Osteoblast (primary cell): ENCODE data around the gene MIA2. TPM values are rescaled to one million over a fixed set of nuclear protein-coding genes. Genes with fewer than 3 reads are reported as not detected.
"Not testable (repeated sequence)": the region's sequence is repeated elsewhere in the genome, so short reads cannot be mapped to it uniquely, and the experiment has no call there.

ENCODE experiments used
- DNase-seq: peaks from one replicate; pipeline ENCODE4 v3.0.0; 2011; ENCODE audit warnings: low spot score, mixed read lengths; ENCODE audit not compliant: insufficient read length; ENCODE audit errors: missing footprints
- H2AFZ ChIP-seq: 2 replicates; pipeline ENCODE4 v1.6.0; 2011; ENCODE audit warnings: mild to moderate bottlenecking, low read length
- H3K27ac ChIP-seq: 2 replicates; pipeline ENCODE4 v1.5.1; 2011; ENCODE audit warnings: mild to moderate bottlenecking, low read depth, low read length, moderate library complexity
- H3K27me3 ChIP-seq: 2 replicates; pipeline ENCODE4 v1.6.0; 2012; ENCODE audit warnings: mild to moderate bottlenecking, control low read depth, inconsistent platforms, low read length, moderate library complexity; ENCODE audit not compliant: insufficient read depth
- H3K36me3 ChIP-seq: 2 replicates; pipeline ENCODE4 v1.5.1; 2011; ENCODE audit warnings: mild to moderate bottlenecking, low read length, control low read depth, moderate library complexity; ENCODE audit not compliant: insufficient read depth
- H3K4me1 ChIP-seq: 2 replicates; pipeline ENCODE4 v1.5.1; 2011; ENCODE audit warnings: mild to moderate bottlenecking, low read length, control low read depth, moderate library complexity; ENCODE audit not compliant: insufficient read depth
- H3K4me2 ChIP-seq: 2 replicates; pipeline ENCODE4 v1.6.0; 2011; ENCODE audit warnings: mild to moderate bottlenecking, low read length; ENCODE audit not compliant: insufficient read depth
- H3K4me3 ChIP-seq: fragments of 200-600 bp; sonication (generic); 3 replicates; pipeline ENCODE4 v1.5.1; 2012; ENCODE audit warnings: mild to moderate bottlenecking, low read length, inconsistent platforms; ENCODE audit not compliant: insufficient read depth
- H3K79me2 ChIP-seq: 2 replicates; pipeline ENCODE4 v1.6.0; 2012; ENCODE audit warnings: mild to moderate bottlenecking, low read length, control low read depth, inconsistent platforms; ENCODE audit not compliant: insufficient read depth
- H3K9me3 ChIP-seq: 2 replicates; pipeline ENCODE4 v1.5.1; 2011; ENCODE audit warnings: low read depth, low read length, control low read depth
- H4K20me1 ChIP-seq: 2 replicates; pipeline ENCODE4 v1.6.0; 2012; ENCODE audit warnings: mild to moderate bottlenecking, low read length, control low read depth; ENCODE audit not compliant: insufficient read depth
- CTCF ChIP-seq: IDR thresholded peaks from 2 replicates; pipeline ENCODE4 v1.5.1; 2011; ENCODE audit warnings: mild to moderate bottlenecking, low read depth, low read length, moderate library complexity; ENCODE audit errors: extremely low read depth
- total RNA-seq: library from RNA; depleted of rRNA; stranded (reverse); fragments of >200 nt; gene quantifications from 2 replicates; pipeline ENCODE4 v1.2.3, GENCODE V29; 2012

The MIA2 gene
- total RNA-seq, 1 donor = 25.0 TPM

GRCh38 chr14:39360316-39360715, 126.6 kb downstream of the MIA2 start:
- H3K9me3 ChIP-seq = no peaks in the 10 kb centered on the region
- no peak for DNase-seq
- no peaks in the 10 kb centered on the region for H3K4me1 ChIP-seq
- TF ChIP-seq CTCF = no peak
- H3K27me3 ChIP-seq = no peaks in the 10 kb centered on the region
- no peak overlapping the region for H3K4me3 ChIP-seq
- H4K20me1 ChIP-seq = no peaks in the 10 kb centered on the region
- no peak overlapping the region for H3K4me2 ChIP-seq
- H2AFZ ChIP-seq = no peak overlapping the region
- no peak overlapping the region for H3K27ac ChIP-seq
- H3K36me3 ChIP-seq = no peaks in the 10 kb centered on the region
- peaks cover 3% of the 10 kb centered on the region for H3K79me2 ChIP-seq

- DNase-seq, H4K20me1 ChIP-seq, H2AFZ ChIP-seq, H3K27ac ChIP-seq, H3K9me3 ChIP-seq, H3K4me3 ChIP-seq, H3K27me3 ChIP-seq, H3K4me1 ChIP-seq, H3K36me3 ChIP-seq, H3K4me2 ChIP-seq: not testable (repeated sequence)
- H3K79me2 ChIP-seq = peaks cover 11% of the 10 kb centered on the region
Measured at GRCh38 chr14:39361556-39361955, 127.8 kb downstream of the MIA2 start.

- no peak for TF ChIP-seq CTCF
- Histone ChIP-seq H3K4me2 (no peak overlapping the region), H3K36me3 (no peaks in the 10 kb centered on the region), H2AFZ (no peak overlapping the region), H4K20me1 (peaks cover 2% of the 10 kb centered on the region), H3K27me3 (no peaks in the 10 kb centered on the region), H3K79me2 (peaks cover 16% of the 10 kb centered on the region), H3K27ac (no peak overlapping the region), H3K4me1 (no peaks in the 10 kb centered on the region), H3K4me3 (no peak overlapping the region), H3K9me3 (no peaks in the 10 kb centered on the region)
- no peak for DNase-seq
Measured at GRCh38 chr14:39364509-39364908, 130.8 kb downstream of the MIA2 start.

- Histone ChIP-seq H3K4me1 (no peaks in the 10 kb centered on the region), H3K4me2 (no peak overlapping the region), H3K27me3 (no peaks in the 10 kb centered on the region), H3K79me2 (peaks cover 16% of the 10 kb centered on the region), H3K36me3 (no peaks in the 10 kb centered on the region), H2AFZ (no peak overlapping the region), H4K20me1 (peaks cover 2% of the 10 kb centered on the region), H3K9me3 (no peaks in the 10 kb centered on the region), H3K4me3 (no peak overlapping the region), H3K27ac (no peak overlapping the region)
- DNase-seq = no peak
- TF ChIP-seq CTCF = no peak
Measured at GRCh38 chr14:39365354-39365753, 131.6 kb downstream of the MIA2 start.
